Thyroid gland (tissue), 4 donors: ENCODE data around the gene DHX30.

Source experiments
- CTCF ChIP-seq, 6 experiments: fragments of 200-600 bp in 3 of 6; fragments of 450-650 bp in 3 of 6; sonication (generic) in 3 of 6; IDR thresholded peaks; one replicate each; pipeline ENCODE4 v1.5.1; 2016 to 2019; ENCODE audit warnings: antibody characterized with exemption in 6 of 6, mild to moderate bottlenecking in 2 of 6, inconsistent platforms in 1 of 6, moderate library complexity in 1 of 6
- POLR2A ChIP-seq, 2 donors: fragments of 450-650 bp; IDR thresholded peaks; one replicate each; pipeline ENCODE4 v1.6.1; 2017; ENCODE audit warnings: antibody characterized with exemption in 2 of 2, mild to moderate bottlenecking in 2 of 2, moderate library complexity in 1 of 2

- TF ChIP-seq CTCF (IDR thresholded peaks at IDR 0.05) (no peak), POLR2A (IDR thresholded peaks at IDR 0.05) (no peak)
Measured at GRCh38 chr3:47813551-47814177, 10.7 kb downstream of the DHX30 start.
